GM21825 (cell line): Measurements from ENCODE around the gene WWTR1.

Experiments used
- ATAC-seq: cut with Tn5 transposase; IDR thresholded peaks from one replicate; pipeline ENCODE4 v1.9.1; 2021; ENCODE audit warnings: mild to moderate bottlenecking, moderate library complexity; ENCODE audit not compliant: unreplicated experiment

Gene WWTR1

GRCh38 chr3:149657926-149658743 is at the start of gene WWTR1:
Gene WWTR1 (minus strand): TSS chr3:149658025. CDS start chr3:149657306, 719 bp downstream.
- ATAC-seq, result peak; percentile 83

- no peak for ATAC-seq
Measured at GRCh38 chr3:149706905-149707304, 49.1 kb upstream of the WWTR1 start.

GRCh38 chr3:149705416-149705815 is 47.6 kb upstream of the WWTR1 start:
- ATAC-seq, result no peak

GRCh38 chr3:149703466-149703865 is 45.6 kb upstream of the WWTR1 start:
- ATAC-seq, result no peak

- no peak for ATAC-seq
Measured at GRCh38 chr3:149702691-149703441, 45.0 kb upstream of the WWTR1 start.

- ATAC-seq, result no peak
Measured at GRCh38 chr3:149701977-149702350, 44.1 kb upstream of the WWTR1 start.

GRCh38 chr3:149701206-149701976 is 43.6 kb upstream of the WWTR1 start:
- no peak for ATAC-seq

GRCh38 chr3:149688122-149688757 is 30.4 kb upstream of the WWTR1 start:
- no peak for ATAC-seq

GRCh38 chr3:149686996-149687395 is 29.2 kb upstream of the WWTR1 start:
- no peak for ATAC-seq

GRCh38 chr3:149678351-149678950 is 20.6 kb upstream of the WWTR1 start:
- no peak for ATAC-seq

GRCh38 chr3:149673393-149673792 is 15.6 kb upstream of the WWTR1 start:
- ATAC-seq, result no peak

GRCh38 chr3:149670742-149671492 is 13.1 kb upstream of the WWTR1 start:
- ATAC-seq, result no peak

GRCh38 chr3:149667576-149667975 is 9.8 kb upstream of the WWTR1 start:
- ATAC-seq, result no peak

- no peak for ATAC-seq
Measured at GRCh38 chr3:149663966-149664365, 6.1 kb upstream of the WWTR1 start.

GRCh38 chr3:149662240-149662887 is 4.5 kb upstream of the WWTR1 start:
- no peak for ATAC-seq

GRCh38 chr3:149660462-149660861 is 2.6 kb upstream of the WWTR1 start:
- no peak for ATAC-seq

- ATAC-seq, result peak; percentile 4
Measured at GRCh38 chr3:149658744-149659497, 1.1 kb upstream of the WWTR1 start.

GRCh38 chr3:149657321-149657925 is 402 bp downstream of the WWTR1 start:
- ATAC-seq, result peak; percentile 27
